DOHH2 (cell line): ENCODE results near the gene DHRS2.

Source experiments
- H3F3A ChIP-seq: fragments of 200-600 bp; sonication (generic), shearing (Covaris generic); 2 replicates; pipeline ENCODE4 v1.6.0; 2016; ENCODE audit warnings: antibody characterized with exemption, mild to moderate bottlenecking; ENCODE audit not compliant: control insufficient read depth, insufficient read depth
- H3K27ac ChIP-seq: fragments of 200-600 bp; sonication (generic); 2 replicates; pipeline ENCODE4 v1.5.1; 2014; ENCODE audit warnings: low read depth, mild to moderate bottlenecking, low read length, moderate library complexity
- H3K27me3 ChIP-seq: fragments of 200-600 bp; sonication (generic); 2 replicates; pipeline ENCODE4 v1.6.1; 2014; ENCODE audit warnings: mild to moderate bottlenecking, low read length, mixed read lengths; ENCODE audit not compliant: control insufficient read depth
- H3K36me3 ChIP-seq: fragments of 200-600 bp; sonication (generic); 2 replicates; pipeline ENCODE4 v1.6.1; 2014; ENCODE audit warnings: mild to moderate bottlenecking, low read length, moderate library complexity, mixed read lengths; ENCODE audit not compliant: control insufficient read depth
- H3K4me1 ChIP-seq: fragments of 200-600 bp; sonication (generic); 2 replicates; pipeline ENCODE4 v1.6.1; 2014; ENCODE audit warnings: mild to moderate bottlenecking, low read length, mixed read lengths; ENCODE audit not compliant: control insufficient read depth
- H3K4me2 ChIP-seq: fragments of 200-600 bp; sonication (generic); 2 replicates; pipeline ENCODE4 v1.6.0; 2014; ENCODE audit warnings: mild to moderate bottlenecking, low read length, moderate library complexity
- H3K4me3 ChIP-seq: fragments of 200-600 bp; sonication (generic); 2 replicates; pipeline ENCODE4 v1.5.1; 2014; ENCODE audit warnings: mild to moderate bottlenecking, low read length, mixed read lengths
- H3K79me2 ChIP-seq: fragments of 200-600 bp; sonication (generic); 2 replicates; pipeline ENCODE4 v1.6.1; 2014; ENCODE audit warnings: mild to moderate bottlenecking, low read length, mixed read lengths; ENCODE audit not compliant: control insufficient read depth
- H3K9me2 ChIP-seq: fragments of 200-600 bp; sonication (generic); replicated peaks from 2 replicates; pipeline ENCODE4 v1.6.1; 2014; ENCODE audit warnings: mild to moderate bottlenecking, low read length, mixed read lengths; ENCODE audit not compliant: control insufficient read depth
- H3K9me3 ChIP-seq: fragments of 200-600 bp; sonication (generic); 2 replicates; pipeline ENCODE4 v1.6.1; 2014; ENCODE audit warnings: antibody characterized with exemption, low read length, mixed read lengths; ENCODE audit not compliant: control insufficient read depth, insufficient read depth
- H4K20me1 ChIP-seq: fragments of 200-600 bp; sonication (generic); 2 replicates; pipeline ENCODE4 v1.6.0; 2014; ENCODE audit warnings: low read depth, mild to moderate bottlenecking, antibody characterized with exemption, low read length, moderate library complexity; ENCODE audit not compliant: control insufficient read depth, insufficient read depth
- CTCF ChIP-seq: fragments of 200-600 bp; sonication (generic); IDR thresholded peaks from one replicate; pipeline ENCODE4 v1.5.1; 2014; ENCODE audit warnings: antibody characterized with exemption, mild to moderate bottlenecking, low read depth, low read length; ENCODE audit not compliant: poor library complexity, severe bottlenecking
- EZH2phosphoT487 ChIP-seq: fragments of 200-600 bp; sonication (generic); IDR thresholded peaks from 2 replicates; pipeline ENCODE4 v1.6.1; 2017; ENCODE audit warnings: borderline replicate concordance, mild to moderate bottlenecking, antibody characterized with exemption, low read length, moderate library complexity, mixed read lengths

DHRS2 gene

GRCh38 chr14:23612802-23613201 lies 23.4 kb upstream of the DHRS2 start:
- Histone ChIP-seq H3K27me3 (peaks cover 10% of the 10 kb centered on the region; the same call in 1 of the 2 replicates), H3K4me1 (no peaks in the 10 kb centered on the region), H3F3A (no peaks in the 10 kb centered on the region), H3K27ac (no peak overlapping the region), H3K9me3 (no peaks in the 10 kb centered on the region), H4K20me1 (no peaks in the 10 kb centered on the region), H3K4me3 (no peak overlapping the region), H3K9me2 (no peaks in the 10 kb centered on the region), H3K79me2 (no peaks in the 10 kb centered on the region), H3K4me2 (no peak overlapping the region), H3K36me3 (no peaks in the 10 kb centered on the region)
- TF ChIP-seq CTCF (no peak), EZH2phosphoT487 (no peak)

- TF ChIP-seq EZH2phosphoT487 (no peak), CTCF (no peak)
- Histone ChIP-seq H3K27ac (no peak overlapping the region), H3K4me2 (no peak overlapping the region)
These were observed 22.7 kb upstream of the DHRS2 start for GRCh38 chr14:23613242-23614070.

GRCh38 chr14:23614395-23614828 lies 21.8 kb upstream of the DHRS2 start:
- TF ChIP-seq CTCF: no peak
- no peaks in the 10 kb centered on the region for H3K79me2 ChIP-seq

More at GRCh38 chr14:23613242-23614070, 22.7 kb upstream of the DHRS2 start:
- H3F3A ChIP-seq: no peaks in the 10 kb centered on the region
- H3K4me1 ChIP-seq: no peaks in the 10 kb centered on the region
- H3K9me2 ChIP-seq: no peaks in the 10 kb centered on the region
- H3K79me2 ChIP-seq: no peaks in the 10 kb centered on the region
- no peaks in the 10 kb centered on the region for H3K9me3 ChIP-seq
- no peaks in the 10 kb centered on the region for H4K20me1 ChIP-seq
- H3K27me3 ChIP-seq: peaks cover 10% of the 10 kb centered on the region; the same call in 1 of the 2 replicates
- H3K36me3 ChIP-seq: no peaks in the 10 kb centered on the region
- no peak overlapping the region for H3K4me3 ChIP-seq

More at GRCh38 chr14:23614395-23614828, 21.8 kb upstream of the DHRS2 start:
- no peaks in the 10 kb centered on the region for H3K9me3 ChIP-seq
- no peaks in the 10 kb centered on the region for H3K9me2 ChIP-seq
- peaks cover 6% of the 10 kb centered on the region; the same call in 1 of the 2 replicates for H3K27me3 ChIP-seq
- H3K27ac ChIP-seq: no peak overlapping the region
- no peaks in the 10 kb centered on the region for H3K4me1 ChIP-seq
- H3K4me2 ChIP-seq: no peak overlapping the region
- H3K4me3 ChIP-seq: no peak overlapping the region
- no peaks in the 10 kb centered on the region for H3K36me3 ChIP-seq
- H3F3A ChIP-seq: no peaks in the 10 kb centered on the region
- H4K20me1 ChIP-seq: no peaks in the 10 kb centered on the region
